Brain pericyte (primary cell): Measurements from ENCODE around the gene GABRB2.

ENCODE experiments used
- DNase-seq: peaks from one replicate; pipeline ENCODE4 v3.0.0-alpha.2; 2012; ENCODE audit warnings: low read depth, low spot score

Gene GABRB2

DNA sequence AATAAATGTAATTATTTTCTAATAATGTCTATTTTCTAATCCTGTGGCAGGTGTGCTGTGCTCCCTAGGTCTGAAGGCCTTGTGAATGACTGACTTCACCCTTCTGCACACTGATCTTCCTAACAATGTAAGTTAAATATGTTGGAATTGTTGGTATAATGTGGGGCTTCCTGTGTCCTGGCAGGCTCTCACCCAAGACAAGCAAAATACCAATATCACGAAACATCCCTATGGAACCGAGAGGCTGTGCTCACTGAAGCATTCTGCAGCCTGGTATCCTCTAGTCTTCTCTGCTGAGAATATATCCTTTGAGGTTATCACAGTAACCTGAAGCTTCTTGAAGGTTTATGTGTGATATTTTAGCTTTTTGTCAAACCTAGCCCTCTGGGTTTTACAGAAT lies 159.4 kb downstream of the GABRB2 start:
- DNase-seq, result no peak

- DNase-seq, result no peak
Measured at GRCh38 chr5:161385027-161385426, 161.5 kb downstream of the GABRB2 start.

DNA sequence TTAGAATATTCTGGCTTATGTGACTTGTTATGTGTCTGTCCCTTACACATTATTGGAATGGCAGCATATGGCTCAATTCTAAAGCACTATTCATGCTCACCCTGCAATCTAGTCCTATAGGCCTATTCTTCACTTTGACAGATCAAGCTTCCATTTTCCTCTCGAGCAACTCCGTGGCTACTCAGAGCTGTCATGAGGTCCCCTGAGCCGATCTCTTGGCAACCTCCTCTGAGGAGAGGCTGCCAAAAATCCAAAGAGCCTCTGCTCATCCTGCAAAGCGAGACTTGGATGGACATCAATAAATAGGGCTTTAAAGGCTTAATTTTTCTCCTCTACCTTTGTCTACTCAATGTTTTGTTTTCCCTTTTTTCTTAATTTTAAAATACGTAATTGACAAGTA lies 163.8 kb downstream of the GABRB2 start:
- DNase-seq, result no peak

DNA sequence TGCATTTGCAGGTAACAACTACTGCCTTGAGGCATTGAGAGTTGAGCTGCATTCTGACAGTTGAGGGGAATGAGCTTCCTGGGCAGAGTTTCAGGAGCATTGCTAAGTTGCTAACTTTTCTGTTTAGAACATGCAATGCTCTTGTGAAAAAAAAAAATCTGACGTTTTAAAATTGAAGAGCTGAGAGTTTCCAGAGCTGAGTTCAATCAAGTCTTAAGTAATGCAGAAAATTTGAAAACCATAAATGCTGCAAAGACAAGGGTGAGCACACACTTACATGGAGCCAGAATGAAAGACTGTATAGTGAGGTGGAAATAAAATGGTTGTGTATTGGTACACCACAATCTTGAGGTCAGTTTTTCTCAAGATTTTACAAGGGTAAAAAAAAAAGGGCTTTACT lies 166.0 kb downstream of the GABRB2 start:
- DNase-seq, result no peak

- DNase-seq, result no peak
Measured at GRCh38 chr5:161378701-161379100, 167.8 kb downstream of the GABRB2 start.

DNA sequence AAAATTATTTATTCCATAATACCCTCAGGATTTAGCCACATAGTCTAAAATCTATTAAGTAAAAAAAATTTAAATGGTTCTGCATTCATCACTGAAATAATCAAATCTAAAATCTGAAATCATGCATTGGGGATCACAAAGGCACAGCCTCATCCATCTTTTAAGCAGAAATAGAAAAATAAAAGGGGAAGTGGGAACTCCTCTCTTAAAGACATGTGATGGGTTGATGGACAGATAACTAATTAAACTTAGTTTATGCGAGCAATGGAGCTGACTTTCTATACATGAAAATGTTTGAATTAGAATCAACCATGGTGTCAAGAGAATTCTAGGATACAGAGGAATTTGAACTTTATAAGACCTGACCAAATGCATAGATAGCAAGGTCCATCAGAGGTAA lies 170.5 kb downstream of the GABRB2 start:
- DNase-seq, result no peak

DNA sequence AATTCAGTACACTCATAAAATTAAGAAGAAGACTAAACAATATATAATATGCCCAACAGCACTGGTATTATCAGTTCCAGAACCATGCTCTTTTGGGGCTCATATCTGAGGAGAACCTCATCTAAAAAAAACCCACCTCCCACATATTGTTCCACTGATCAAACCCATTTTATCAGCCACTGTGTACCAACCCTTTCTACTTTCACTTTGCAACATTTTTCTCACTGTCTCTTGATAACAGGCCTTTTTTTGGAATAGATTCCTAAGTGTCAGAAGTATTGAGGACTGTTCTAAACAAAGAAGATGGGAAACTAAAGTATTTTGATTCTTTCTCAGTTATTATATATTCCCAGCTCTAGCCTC lies 173.2 kb downstream of the GABRB2 start:
- DNase-seq, result no peak

- DNase-seq, result no peak
Measured at GRCh38 chr5:161372682-161373344, 173.7 kb downstream of the GABRB2 start.

DNA sequence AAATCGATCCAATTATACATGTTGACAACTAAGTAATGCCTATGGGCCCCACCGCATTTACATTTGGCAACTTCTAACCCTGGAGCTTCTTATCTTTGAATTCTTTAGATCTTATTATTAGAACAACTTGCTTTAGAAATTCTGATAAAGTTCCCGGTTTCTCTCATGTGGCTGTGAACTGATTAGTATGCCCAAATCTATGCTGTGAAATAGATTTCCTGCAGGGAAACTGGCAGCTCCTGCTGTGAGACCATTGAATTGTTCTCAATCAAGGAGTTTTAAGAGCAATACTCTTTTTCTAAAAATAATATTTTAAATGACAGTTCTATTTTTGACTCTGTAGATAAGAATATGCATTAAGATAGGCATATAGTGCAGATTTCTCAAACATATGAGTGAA lies 177.5 kb downstream of the GABRB2 start:
- DNase-seq, result no peak

DNA sequence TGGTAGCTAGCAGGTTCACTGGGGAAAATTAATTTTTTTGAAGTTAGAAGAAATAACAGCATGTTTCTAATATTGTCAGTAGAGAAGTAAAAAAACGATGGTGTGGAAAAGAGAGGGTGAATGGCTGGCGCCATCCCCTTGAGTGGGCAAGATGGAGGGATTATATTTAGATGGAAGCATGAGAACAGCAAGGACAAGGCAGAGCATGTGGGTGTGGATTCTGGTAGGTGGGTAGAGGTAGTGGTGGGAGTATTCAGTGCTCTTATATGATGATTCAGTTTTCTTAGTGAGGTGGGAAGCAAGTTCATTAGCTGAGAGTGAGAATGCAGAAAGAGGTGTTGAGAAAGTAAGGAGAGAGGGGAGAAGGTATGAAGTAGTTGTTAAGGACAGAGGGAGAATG lies 188.1 kb downstream of the GABRB2 start:
- DNase-seq, result no peak

- DNase-seq, result no peak
Measured at GRCh38 chr5:161344234-161344633, 202.3 kb downstream of the GABRB2 start.

GRCh38 chr5:161342886-161343285 lies 203.6 kb downstream of the GABRB2 start:
- DNase-seq, result no peak

GRCh38 chr5:161340012-161340411 lies 206.5 kb downstream of the GABRB2 start:
- DNase-seq, result no peak

DNA sequence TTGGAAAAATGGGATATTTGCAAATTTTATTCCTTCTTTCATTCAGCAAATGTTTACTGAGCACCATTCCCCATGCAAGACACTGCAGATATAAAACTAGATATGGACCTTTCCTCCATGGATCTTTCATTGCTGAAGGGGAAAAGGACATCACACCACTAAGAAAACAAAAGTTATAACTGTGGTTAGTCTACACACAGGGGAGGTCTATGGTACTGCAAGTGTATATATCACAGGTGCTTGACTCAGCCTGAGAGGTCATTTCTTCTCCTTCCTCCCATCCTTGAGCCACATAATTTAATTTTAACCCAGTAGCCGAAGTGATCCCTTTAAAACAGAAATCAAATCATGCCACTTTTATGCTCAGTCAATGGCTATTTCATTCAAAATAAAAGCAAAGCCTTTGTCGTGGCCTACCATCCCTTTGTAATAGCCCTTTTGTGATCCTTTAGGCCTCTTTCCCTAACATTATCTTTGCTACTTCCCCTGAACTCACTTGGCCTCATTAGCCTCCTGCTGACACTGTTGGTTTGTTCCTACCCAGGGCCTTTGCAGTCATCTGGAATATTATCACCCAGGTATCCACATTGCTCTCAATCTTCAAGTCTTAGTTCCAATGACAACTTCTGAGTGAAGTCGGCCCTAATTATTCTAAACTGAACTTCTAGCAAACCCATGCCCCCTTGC lies 213.2 kb downstream of the GABRB2 start:
- no peak for DNase-seq

DNA sequence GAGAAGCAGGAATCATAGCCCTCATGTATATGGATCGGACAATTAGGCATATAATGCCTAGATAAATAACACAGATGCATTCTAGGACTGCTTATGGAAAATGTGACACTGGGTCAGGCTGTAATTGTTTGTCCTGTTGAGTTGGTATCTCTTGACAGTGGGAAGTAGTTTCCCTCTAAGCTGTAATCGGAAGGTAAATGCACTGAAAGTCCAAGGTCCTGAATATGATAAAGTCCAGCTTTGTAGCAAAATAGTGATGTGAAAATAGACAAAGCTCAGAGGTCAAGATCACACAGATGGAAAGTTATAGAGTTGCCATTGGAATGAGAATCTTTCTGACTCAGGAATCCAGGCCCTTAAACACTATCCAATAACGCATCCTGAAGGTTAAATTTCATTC lies 214.2 kb downstream of the GABRB2 start:
- DNase-seq, result no peak

DNA sequence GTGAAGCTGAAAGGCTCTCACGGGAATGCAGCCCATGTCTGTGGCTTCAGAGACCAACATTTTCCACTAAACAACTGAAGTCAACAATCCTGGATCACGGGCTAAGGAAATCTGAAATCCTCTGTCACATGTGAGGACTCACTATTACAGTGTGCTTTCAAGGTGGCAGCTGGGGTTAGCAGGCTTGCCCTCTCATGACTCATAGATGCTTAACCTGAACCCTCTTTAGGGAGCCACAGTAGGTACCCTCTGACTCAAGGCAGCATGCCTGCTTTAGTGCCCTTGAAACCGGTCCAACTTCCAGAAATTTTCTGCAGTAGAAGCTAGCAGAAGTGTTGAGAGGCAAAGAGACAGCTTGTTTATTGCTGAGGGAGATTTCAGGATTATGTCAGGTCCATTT lies 232.5 kb downstream of the GABRB2 start:
- DNase-seq, result no peak

- no peak for DNase-seq
Measured at GRCh38 chr5:161312882-161313281, 233.6 kb downstream of the GABRB2 start.

DNA sequence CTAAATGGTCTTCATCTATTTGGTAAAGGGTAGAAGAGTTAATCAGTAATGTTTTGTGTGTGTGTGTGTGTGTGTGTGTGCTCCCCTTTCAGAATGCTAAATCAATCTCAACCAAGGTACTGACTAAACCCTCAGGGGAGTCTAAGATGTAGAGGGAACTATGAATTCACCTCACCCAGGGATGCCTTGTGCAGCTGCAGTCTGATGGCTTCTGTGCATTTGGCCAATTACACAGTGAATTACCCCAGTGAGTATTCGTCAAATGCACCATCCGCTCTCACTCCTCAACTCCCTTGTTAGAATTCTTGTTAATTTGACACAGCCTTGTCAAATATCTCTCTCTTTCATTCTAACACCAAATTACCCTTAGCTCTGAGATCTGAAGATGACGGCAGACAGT lies 234.6 kb downstream of the GABRB2 start:
- DNase-seq, result no peak

GRCh38 chr5:161311146-161311708 lies 235.3 kb downstream of the GABRB2 start:
- no peak for DNase-seq

GRCh38 chr5:161306351-161306995 lies 240.1 kb downstream of the GABRB2 start:
- DNase-seq, result no peak

DNA sequence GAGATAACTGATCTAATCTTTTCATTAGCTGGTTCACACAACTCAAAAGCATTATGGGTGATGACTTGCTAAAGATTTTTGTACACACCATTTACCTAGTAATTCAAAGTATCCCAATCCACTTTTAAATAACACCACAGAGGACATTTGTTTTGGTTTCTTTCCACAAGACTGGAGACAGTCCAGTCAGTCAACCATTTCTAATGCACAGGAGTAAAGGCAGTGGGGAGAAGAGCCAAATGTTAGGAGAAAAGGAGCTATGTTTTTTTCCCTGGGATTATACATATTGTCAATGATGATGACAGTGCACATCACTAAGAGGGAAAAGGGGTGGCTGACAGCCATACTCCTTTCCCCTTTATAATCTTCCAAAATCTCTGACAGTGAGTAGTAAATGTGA lies 240.9 kb downstream of the GABRB2 start:
- no peak for DNase-seq

DNA sequence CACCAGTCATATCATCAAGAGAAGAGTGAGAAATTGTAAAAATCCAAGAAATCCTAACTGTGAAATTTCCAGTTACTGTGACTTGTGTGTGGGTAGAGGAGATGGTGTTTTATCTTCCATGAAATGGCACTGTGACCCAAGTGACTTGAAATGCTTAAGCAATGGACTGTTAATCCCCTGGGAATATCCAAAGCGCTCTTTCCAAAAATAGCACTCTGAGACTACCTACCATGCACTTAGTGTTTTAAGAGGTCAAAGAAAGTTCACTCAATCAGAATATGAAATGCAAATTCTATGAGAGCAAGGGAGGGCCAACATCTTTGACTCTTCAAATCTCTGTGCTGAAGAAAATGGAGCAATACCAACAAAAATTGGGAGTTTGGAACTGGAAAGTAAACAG lies 244.0 kb downstream of the GABRB2 start:
- no peak for DNase-seq

- DNase-seq, result no peak
Measured at GRCh38 chr5:161301586-161301985, 244.9 kb downstream of the GABRB2 start.
